ENCODE measurements around the gene SMARCA4. TPM values are rescaled to one million over a fixed set of nuclear protein-coding genes. Genes with fewer than 3 reads are reported as not detected.

The SMARCA4 gene
- total and polyA plus RNA-seq, 12 donors = 46.3 to 124 (median 64.9) TPM

GRCh38 chr19:11025445-11025844 lies 64.6 kb downstream of the SMARCA4 start:
- Histone ChIP-seq H3K9me3 (replicated peaks in 1 of 3) (no peaks in the 10 kb centered on the region), H3K27ac (peak overlapping the region in 4 of 5 donors; percentile 73 to 87 (median 80)), H3K27me3 (no peaks in the 10 kb centered on the region), H3K4me3 (no peak overlapping the region), H3K36me3 (replicated peaks in 1 of 2) (peaks cover 0 to 89% of the 10 kb centered on the region in 2 donors), H3K4me1 (replicated peaks in 1 of 2) (peaks cover 9 to 19% of the 10 kb centered on the region in 2 donors)
- intact Hi-C loops (cut with DNase I) = no loop called here
- DNase-seq = no peak
- TF ChIP-seq CTCF (IDR thresholded peaks at IDR 0.05) (no peak), POLR2A (IDR thresholded peaks at IDR 0.05) (no peak)
- 87 to 98% (median 90%) methylated on average over 15 to 18 of the region's 18 CpGs for WGBS, 4 donors

GRCh38 chr19:11025997-11026396 lies 65.2 kb downstream of the SMARCA4 start:
- no peak for TF ChIP-seq POLR2A (IDR thresholded peaks at IDR 0.05)
- TF ChIP-seq CTCF (IDR thresholded peaks at IDR 0.05) = no peak
- no peaks in the 10 kb centered on the region for H3K9me3 ChIP-seq (replicated peaks in 1 of 3)
- H3K36me3 ChIP-seq (replicated peaks in 1 of 2) = peaks cover 0 to 92% of the 10 kb centered on the region in 2 donors
- WGBS, 4 donors = 91 to 95% (median 93%) methylated on average over 15 to 16 of the region's 16 CpGs
- no peak overlapping the region for H3K27ac ChIP-seq
- H3K4me3 ChIP-seq = no peak overlapping the region
- intact Hi-C loops (cut with DNase I) = no loop called here
- H3K4me1 ChIP-seq (replicated peaks in 1 of 2) = peaks cover 9 to 16% of the 10 kb centered on the region in 2 donors
- H3K27me3 ChIP-seq = no peaks in the 10 kb centered on the region
- DNase-seq = no peak

- intact Hi-C loops (cut with DNase I) = no loop called here
- TF ChIP-seq CTCF (IDR thresholded peaks at IDR 0.05) = no peak
- TF ChIP-seq POLR2A (IDR thresholded peaks at IDR 0.05) = no peak
- 88 to 94% (median 92%) methylated on average over 6 to 14 of the region's 14 CpGs for WGBS, 4 donors
These were observed 66.6 kb downstream of the SMARCA4 start for GRCh38 chr19:11027381-11027780.

GRCh38 chr19:11028146-11028545 lies 67.3 kb downstream of the SMARCA4 start:
- no peaks in the 10 kb centered on the region for H3K27me3 ChIP-seq
- intact Hi-C loops (cut with DNase I) = no loop called here
- H3K27ac ChIP-seq = no peak overlapping the region
- 86 to 97% (median 93%) methylated on average over 1 to 4 of the region's 4 CpGs; no CpG with 5 or more reads in 1 of the 4 donors for WGBS, 4 donors
- TF ChIP-seq CTCF (IDR thresholded peaks at IDR 0.05) = no peak
- no peak for TF ChIP-seq POLR2A (IDR thresholded peaks at IDR 0.05)
- peaks cover 9% of the 10 kb centered on the region in 2 donors for H3K4me1 ChIP-seq (replicated peaks in 1 of 2)
- no peak overlapping the region for H3K4me3 ChIP-seq
- no peaks in the 10 kb centered on the region for H3K9me3 ChIP-seq (replicated peaks in 1 of 3)
- no peak for DNase-seq
- peaks cover 0 to 94% of the 10 kb centered on the region in 2 donors for H3K36me3 ChIP-seq (replicated peaks in 1 of 2)

More at GRCh38 chr19:11027381-11027780, 66.6 kb downstream of the SMARCA4 start:
- Histone ChIP-seq H3K27me3 (no peaks in the 10 kb centered on the region), H3K27ac (no peak overlapping the region), H3K4me1 (replicated peaks in 1 of 2) (peaks cover 9% of the 10 kb centered on the region in 2 donors), H3K9me3 (replicated peaks in 1 of 3) (no peaks in the 10 kb centered on the region), H3K36me3 (replicated peaks in 1 of 2) (peaks cover 0 to 93% of the 10 kb centered on the region in 2 donors), H3K4me3 (no peak overlapping the region)
- no peak for DNase-seq
